Type B pancreatic cell (in vitro differentiated cells): ENCODE results near the gene ZDHHC3. TPM values are rescaled to one million over a fixed set of nuclear protein-coding genes. Genes with fewer than 3 reads are reported as not detected.

Source experiments
- DNase-seq: peaks from one replicate; pipeline ENCODE4 v3.0.0; 2021; ENCODE audit warnings: mixed read lengths; ENCODE audit not compliant: unreplicated experiment; ENCODE audit errors: extremely low spot score
- H3K27ac Mint-ChIP-seq: 2 replicates; pipeline ENCODE4 v1.8.0; 2021; ENCODE audit warnings: mild to moderate bottlenecking, mixed read lengths
- H3K27me3 Mint-ChIP-seq: 2 replicates; pipeline ENCODE4 v1.8.0; 2021; ENCODE audit warnings: mixed read lengths
- H3K36me3 Mint-ChIP-seq: 2 replicates; pipeline ENCODE4 v1.8.0; 2021; ENCODE audit warnings: mixed read lengths
- H3K4me1 Mint-ChIP-seq: one replicate; pipeline ENCODE4 v1.8.0; 2021; ENCODE audit warnings: mixed read lengths; ENCODE audit not compliant: unreplicated experiment
- H3K4me3 Mint-ChIP-seq: 2 replicates; pipeline ENCODE4 v1.8.0; 2021; ENCODE audit warnings: mild to moderate bottlenecking, mixed read lengths
- H3K9me3 Mint-ChIP-seq: 2 replicates; pipeline ENCODE4 v1.8.0; 2021; ENCODE audit warnings: mixed read lengths
- total RNA-seq: library from RNA; stranded (reverse); gene quantifications from 2 replicates; pipeline ENCODE4 v1.2.1, GENCODE V29; 2021; ENCODE audit warnings: low replicate concordance
- TF ChIP-seq, protein P1 (sequence below): fragments of 200-600 bp; sonication (generic); conservative IDR thresholded peaks from 2 replicates; pipeline ENCODE4 v1.5.0; 2021; ENCODE audit warnings: antibody characterized with exemption, mild to moderate bottlenecking

Gene ZDHHC3
- total RNA-seq, 1 donor from 2014 or later = 83.6 TPM

DNA sequence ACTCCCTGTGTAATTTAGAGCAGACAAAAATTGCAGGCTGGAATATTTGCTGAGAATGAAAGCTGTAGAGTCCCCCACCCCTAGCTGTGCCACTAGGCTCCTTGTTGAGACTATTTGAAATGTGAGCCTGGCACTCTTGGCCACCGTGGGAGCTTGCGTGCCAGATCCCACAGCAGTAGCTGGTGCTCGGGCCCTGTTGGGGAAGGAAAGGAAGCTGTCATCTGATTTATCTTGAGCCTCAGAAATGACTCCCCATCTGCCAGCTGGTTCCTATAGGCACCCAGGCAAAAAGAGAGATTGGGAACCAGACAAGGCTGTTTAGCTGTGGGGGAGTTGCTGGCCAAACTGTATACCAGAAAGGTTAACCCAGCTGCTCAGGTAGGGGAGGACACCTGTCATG is 26.7 kb upstream of the ZDHHC3 start:
- DNase-seq = no peak
- Mint-ChIP-seq H3K4me1 (no peaks in the 10 kb centered on the region), H3K9me3 (peaks cover 5% of the 10 kb centered on the region), H3K4me3 (no peak overlapping the region), H3K36me3 (peaks cover 52% of the 10 kb centered on the region), H3K27ac (no peak overlapping the region), H3K27me3 (no peaks in the 10 kb centered on the region)
- TF ChIP-seq, protein P1, sequence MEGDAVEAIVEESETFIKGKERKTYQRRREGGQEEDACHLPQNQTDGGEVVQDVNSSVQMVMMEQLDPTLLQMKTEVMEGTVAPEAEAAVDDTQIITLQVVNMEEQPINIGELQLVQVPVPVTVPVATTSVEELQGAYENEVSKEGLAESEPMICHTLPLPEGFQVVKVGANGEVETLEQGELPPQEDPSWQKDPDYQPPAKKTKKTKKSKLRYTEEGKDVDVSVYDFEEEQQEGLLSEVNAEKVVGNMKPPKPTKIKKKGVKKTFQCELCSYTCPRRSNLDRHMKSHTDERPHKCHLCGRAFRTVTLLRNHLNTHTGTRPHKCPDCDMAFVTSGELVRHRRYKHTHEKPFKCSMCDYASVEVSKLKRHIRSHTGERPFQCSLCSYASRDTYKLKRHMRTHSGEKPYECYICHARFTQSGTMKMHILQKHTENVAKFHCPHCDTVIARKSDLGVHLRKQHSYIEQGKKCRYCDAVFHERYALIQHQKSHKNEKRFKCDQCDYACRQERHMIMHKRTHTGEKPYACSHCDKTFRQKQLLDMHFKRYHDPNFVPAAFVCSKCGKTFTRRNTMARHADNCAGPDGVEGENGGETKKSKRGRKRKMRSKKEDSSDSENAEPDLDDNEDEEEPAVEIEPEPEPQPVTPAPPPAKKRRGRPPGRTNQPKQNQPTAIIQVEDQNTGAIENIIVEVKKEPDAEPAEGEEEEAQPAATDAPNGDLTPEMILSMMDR = no peak

DNA sequence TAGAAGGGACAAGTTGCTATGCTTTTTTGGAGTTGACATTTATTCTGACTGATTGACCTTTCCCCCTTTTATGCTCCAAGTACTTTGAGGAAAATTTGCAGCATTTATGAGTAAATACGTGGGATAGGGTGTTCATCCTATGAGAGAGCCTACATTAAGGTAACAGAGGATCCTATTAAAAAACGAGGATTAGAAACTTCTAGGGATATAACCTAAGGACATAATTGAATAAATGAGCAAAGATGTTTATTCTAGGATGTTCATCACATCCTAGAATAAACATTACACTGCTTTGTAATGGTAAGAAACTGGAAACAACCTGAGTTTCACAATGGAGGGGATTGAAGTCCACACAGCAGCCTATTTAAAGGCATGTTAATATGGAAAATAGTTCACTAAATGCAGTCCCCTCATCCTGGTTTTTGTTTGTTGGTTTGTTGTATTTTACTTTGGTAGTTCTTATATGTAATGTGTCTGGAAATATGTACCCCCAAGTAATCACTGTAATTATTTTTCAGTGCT is 26.2 kb upstream of the ZDHHC3 start:
- Mint-ChIP-seq H3K36me3 (peaks cover 52% of the 10 kb centered on the region), H3K4me3 (no peak overlapping the region), H3K27ac (no peak overlapping the region), H3K4me1 (no peaks in the 10 kb centered on the region), H3K9me3 (peaks cover 5% of the 10 kb centered on the region), H3K27me3 (no peaks in the 10 kb centered on the region)
- TF ChIP-seq, protein P1 = no peak
- no peak for DNase-seq

DNA sequence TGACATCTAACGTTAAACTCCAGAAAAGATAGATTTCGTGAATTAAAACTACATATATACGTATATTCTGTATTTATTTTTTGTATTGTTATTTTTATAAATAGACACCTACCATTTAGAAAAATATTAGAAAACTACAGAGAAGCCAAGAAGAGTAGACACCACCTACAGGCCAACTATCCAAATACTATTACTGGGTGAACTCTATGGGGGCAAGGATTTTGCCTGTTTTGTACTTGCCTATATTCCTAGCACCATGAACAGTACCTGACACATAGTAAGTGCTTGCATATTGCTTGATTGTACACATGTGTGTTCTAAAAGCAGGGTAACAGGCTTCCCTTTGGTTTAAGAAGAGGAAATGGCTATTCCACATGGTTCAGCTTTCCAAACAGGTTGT is 25.8 kb upstream of the ZDHHC3 start:
- Mint-ChIP-seq H3K27me3 (no peaks in the 10 kb centered on the region), H3K4me3 (no peak overlapping the region), H3K36me3 (peaks cover 53% of the 10 kb centered on the region), H3K9me3 (peaks cover 5% of the 10 kb centered on the region), H3K4me1 (peaks cover 3% of the 10 kb centered on the region), H3K27ac (no peak overlapping the region)
- TF ChIP-seq, protein P1 = no peak
- DNase-seq = no peak

DNA sequence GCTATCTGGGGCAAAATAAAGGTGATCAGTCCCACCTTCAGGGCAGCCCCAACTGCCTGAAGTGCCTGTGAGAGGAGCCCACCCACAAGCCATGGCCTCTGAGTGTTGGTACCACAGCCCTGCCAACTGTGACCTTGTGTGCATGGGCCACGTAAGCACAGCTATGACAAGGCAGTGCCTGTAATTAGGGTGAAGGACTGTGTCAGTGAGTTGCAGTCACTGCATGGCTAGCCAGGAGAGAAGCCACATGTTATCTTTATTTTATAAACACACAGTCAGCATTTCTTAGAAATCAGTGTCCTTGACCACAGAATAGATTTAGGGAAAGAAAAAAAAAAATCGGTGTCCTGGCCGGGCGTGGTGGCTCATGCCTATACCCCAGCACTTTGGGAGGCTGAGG is 24.8 kb upstream of the ZDHHC3 start:
- DNase-seq = no peak
- Mint-ChIP-seq H3K9me3 (peaks cover 5% of the 10 kb centered on the region), H3K27me3 (no peaks in the 10 kb centered on the region), H3K4me1 (peaks cover 12% of the 10 kb centered on the region), H3K27ac (no peak overlapping the region), H3K36me3 (peaks cover 52% of the 10 kb centered on the region), H3K4me3 (no peak overlapping the region)
- TF ChIP-seq, protein P1 = no peak

DNA sequence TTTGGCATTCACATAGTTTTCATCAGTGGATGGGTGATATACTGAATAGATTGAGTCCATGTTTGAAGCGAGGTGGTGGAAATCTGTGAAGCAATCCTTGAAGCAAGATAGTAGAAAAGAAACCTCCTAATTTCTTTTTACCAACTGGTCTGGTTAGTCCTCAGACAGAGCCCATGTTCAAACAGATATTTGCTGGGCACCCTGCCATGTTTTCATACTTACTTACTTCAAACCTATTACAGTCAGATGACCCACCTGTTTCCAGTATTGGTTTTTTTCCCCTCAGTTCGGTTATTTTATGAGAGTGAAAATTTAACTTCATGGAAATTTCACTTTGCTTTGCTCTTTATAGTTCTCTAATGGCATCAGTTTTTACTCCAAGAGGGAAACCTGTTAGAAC is 23.8 kb upstream of the ZDHHC3 start:
- peaks cover 21% of the 10 kb centered on the region for H3K4me1 Mint-ChIP-seq
- no peak overlapping the region for H3K27ac Mint-ChIP-seq
- DNase-seq = no peak
- H3K27me3 Mint-ChIP-seq = no peaks in the 10 kb centered on the region
- no peak overlapping the region for H3K4me3 Mint-ChIP-seq
- H3K9me3 Mint-ChIP-seq = peaks cover 5% of the 10 kb centered on the region
- TF ChIP-seq, protein P1 = no peak
- H3K36me3 Mint-ChIP-seq = peaks cover 45% of the 10 kb centered on the region

DNA sequence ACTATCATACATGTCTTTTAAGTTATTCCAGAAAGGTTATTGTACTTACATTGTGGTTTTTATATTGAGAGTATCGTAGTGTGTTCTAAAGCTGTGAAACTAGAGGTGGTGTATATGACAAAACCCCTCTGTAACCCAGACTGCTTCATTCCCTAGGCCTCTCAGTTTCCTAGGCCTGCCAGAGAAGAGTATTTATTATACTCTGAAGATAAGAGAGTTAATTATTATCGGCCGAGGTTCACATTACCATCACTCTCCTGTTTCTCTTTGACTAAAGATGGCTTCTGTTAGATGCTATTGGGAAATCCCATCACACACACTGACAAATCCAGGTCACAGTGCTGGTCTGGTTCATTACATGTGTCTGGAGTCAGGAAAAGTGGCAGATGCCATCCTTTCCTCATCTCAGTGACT is 20.6 kb upstream of the ZDHHC3 start:
- Mint-ChIP-seq H3K27ac (peak overlapping the region; percentile 63), H3K4me1 (peaks cover 38% of the 10 kb centered on the region), H3K27me3 (no peaks in the 10 kb centered on the region), H3K36me3 (peaks cover 25% of the 10 kb centered on the region), H3K9me3 (no peaks in the 10 kb centered on the region), H3K4me3 (peak overlapping the region; percentile 62)
- no peak for DNase-seq
- TF ChIP-seq, protein P1 = no peak
